NT2/D1 (cell line): ENCODE results near the gene ADAMTSL1.

Source experiments
- YY1 ChIP-seq: IDR thresholded peaks from 2 replicates; pipeline ENCODE4 v1.6.1; 2011; ENCODE audit not compliant: insufficient read length, insufficient read depth
- ZNF274 ChIP-seq: IDR thresholded peaks from 2 replicates; pipeline ENCODE4 v1.6.1; 2011; ENCODE audit warnings: mild to moderate bottlenecking, low read depth, low read length

- TF ChIP-seq ZNF274 (no peak), YY1 (no peak)
Measured at GRCh38 chr9:18849270-18849669, 375.3 kb downstream of the ADAMTSL1 start.
